Neural progenitor cell (in vitro differentiated cells): ENCODE measurements around the gene LUZP4. TPM values are rescaled to one million over a fixed set of nuclear protein-coding genes. Genes with fewer than 3 reads are reported as not detected.

Experiments
- DNase-seq: peaks from one replicate; pipeline ENCODE4 v3.0.0-alpha.2; 2016; ENCODE audit warnings: low spot score
- H2AFZ ChIP-seq: fragments of 200-600 bp; sonication (generic); replicated peaks from 2 replicates; pipeline ENCODE4 v1.6.1; 2016; ENCODE audit warnings: antibody characterized with exemption
- H3F3A ChIP-seq: fragments of 200-600 bp; sonication (generic); 2 replicates; pipeline ENCODE4 v1.6.1; 2016; ENCODE audit warnings: antibody characterized with exemption, low read depth
- H3K27ac ChIP-seq: fragments of 200-600 bp; sonication (generic); 2 replicates; pipeline ENCODE4 v1.5.1; 2016; ENCODE audit warnings: mild to moderate bottlenecking
- H3K27me3 ChIP-seq: fragments of 200-600 bp; sonication (generic); 2 replicates; pipeline ENCODE4 v1.6.1; 2016; ENCODE audit warnings: mild to moderate bottlenecking, moderate library complexity
- H3K36me3 ChIP-seq: fragments of 200-600 bp; sonication (generic); 2 replicates; pipeline ENCODE4 v1.5.1; 2016
- H3K4me1 ChIP-seq: fragments of 200-600 bp; sonication (generic); 2 replicates; pipeline ENCODE4 v1.6.1; 2016; ENCODE audit warnings: mixed run types
- H3K4me2 ChIP-seq: fragments of 200-600 bp; sonication (generic); 2 replicates; pipeline ENCODE4 v1.6.1; 2016
- H3K4me3 ChIP-seq: fragments of 200-600 bp; sonication (generic); 2 replicates; pipeline ENCODE4 v1.5.1; 2016
- H3K79me2 ChIP-seq: fragments of 200-600 bp; sonication (generic); 2 replicates; pipeline ENCODE4 v1.6.1; 2016; ENCODE audit warnings: low read depth
- H3K9ac ChIP-seq: fragments of 200-600 bp; sonication (generic); 2 replicates; pipeline ENCODE4 v1.6.1; 2016
- H3K9me3 ChIP-seq: fragments of 200-600 bp; sonication (generic); 2 replicates; pipeline ENCODE4 v1.5.1; 2016; ENCODE audit warnings: low read depth
- H4K20me1 ChIP-seq: fragments of 200-600 bp; sonication (generic); 2 replicates; pipeline ENCODE4 v1.6.1; 2016; ENCODE audit warnings: low read depth
- H3K27ac Mint-ChIP-seq: 3 replicates; pipeline ENCODE4 v1.8.0; 2021; ENCODE audit warnings: mixed read lengths
- H3K27me3 Mint-ChIP-seq: 2 replicates; pipeline ENCODE4 v1.8.0; 2022; ENCODE audit warnings: low read depth, mild to moderate bottlenecking, inconsistent platforms, moderate library complexity, mixed read lengths; ENCODE audit not compliant: insufficient read depth
- H3K36me3 Mint-ChIP-seq: 3 replicates; pipeline ENCODE4 v1.8.0; 2021; ENCODE audit warnings: mixed read lengths
- H3K4me1 Mint-ChIP-seq: 3 replicates; pipeline ENCODE4 v1.8.0; 2021; ENCODE audit warnings: mixed read lengths
- H3K4me3 Mint-ChIP-seq: 3 replicates; pipeline ENCODE4 v1.8.0; 2021; ENCODE audit warnings: mild to moderate bottlenecking, moderate library complexity, mixed read lengths
- H3K9me3 Mint-ChIP-seq: 3 replicates; pipeline ENCODE4 v1.8.0; 2020; ENCODE audit warnings: mixed read lengths
- CTCF ChIP-seq: fragments of 200-600 bp; sonication (generic); IDR thresholded peaks from 2 replicates; pipeline ENCODE4 v1.5.1; 2017; ENCODE audit warnings: antibody characterized with exemption, mild to moderate bottlenecking
- EZH2 ChIP-seq: fragments of 200-600 bp; sonication (generic); IDR thresholded peaks from 2 replicates; pipeline ENCODE4 v1.6.1; 2017; ENCODE audit warnings: antibody characterized with exemption, mild to moderate bottlenecking, moderate library complexity
- EZH2phosphoT487 ChIP-seq: fragments of 200-600 bp; sonication (generic); IDR thresholded peaks from 2 replicates; pipeline ENCODE4 v1.6.1; 2017; ENCODE audit warnings: antibody characterized with exemption
- total RNA-seq: library from RNA; depleted of rRNA; stranded (reverse); fragments of >200 nt; gene quantifications from 2 replicates; pipeline ENCODE4 v1.2.3, GENCODE V29; 2015; ENCODE audit warnings: low replicate concordance

LUZP4 gene
- total RNA-seq, 1 donor from 2014 or later = not detected

DNA sequence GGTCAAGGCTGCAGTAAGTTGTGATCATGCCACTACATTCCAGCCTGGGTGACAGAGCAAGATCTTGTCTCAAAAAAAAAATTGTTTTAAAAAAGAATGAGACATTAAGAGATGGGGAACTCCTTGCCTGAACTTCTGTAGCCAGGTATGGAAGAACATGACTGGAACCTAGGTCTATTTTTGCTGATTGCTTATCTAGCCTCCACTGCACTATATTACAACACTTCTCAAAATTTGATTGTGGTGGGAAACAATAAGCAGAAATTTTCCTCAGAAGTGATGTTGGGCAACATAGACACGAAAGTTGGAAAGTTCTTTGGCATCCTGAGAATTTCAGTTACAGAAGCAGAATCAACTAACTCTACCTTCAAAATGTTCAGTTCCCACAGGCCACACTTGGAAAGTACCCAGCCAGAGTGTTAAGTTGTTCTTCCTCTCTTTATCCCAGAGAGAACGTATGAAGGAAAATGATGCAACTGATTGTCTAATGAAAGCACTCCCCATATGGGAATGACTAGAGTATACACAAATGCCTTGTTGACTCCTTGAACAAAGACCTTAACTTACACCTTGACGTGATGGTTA is 50.0 kb downstream of the LUZP4 start:
- peaks cover 10% of the 10 kb centered on the region for H3F3A ChIP-seq
- no peak overlapping the region for H3K9ac ChIP-seq
- DNase-seq = no peak
- no peak overlapping the region for H3K27ac Mint-ChIP-seq
- no peaks in the 10 kb centered on the region for H3K27me3 ChIP-seq
- peaks cover 8% of the 10 kb centered on the region for H3K4me1 ChIP-seq
- no peak overlapping the region for H2AFZ ChIP-seq
- peaks cover 3% of the 10 kb centered on the region for H3K27me3 Mint-ChIP-seq
- TF ChIP-seq EZH2phosphoT487 = no peak
- no peak for TF ChIP-seq CTCF
- no peak for TF ChIP-seq EZH2
- no peak overlapping the region for H3K4me2 ChIP-seq
- H3K4me1 Mint-ChIP-seq = peaks cover 6% of the 10 kb centered on the region
- no peaks in the 10 kb centered on the region for H3K79me2 ChIP-seq
- H3K36me3 Mint-ChIP-seq = no peaks in the 10 kb centered on the region
- no peaks in the 10 kb centered on the region for H3K9me3 ChIP-seq
- H3K4me3 Mint-ChIP-seq = no peak overlapping the region
- H3K27ac ChIP-seq = no peak overlapping the region
- no peaks in the 10 kb centered on the region for H4K20me1 ChIP-seq
- H3K4me3 ChIP-seq = no peak overlapping the region
- no peaks in the 10 kb centered on the region for H3K36me3 ChIP-seq
- H3K9me3 Mint-ChIP-seq = peaks cover 2% of the 10 kb centered on the region

GRCh38 chrX:115341421-115341820 is 51.9 kb downstream of the LUZP4 start:
- Mint-ChIP-seq H3K4me3 (no peak overlapping the region), H3K9me3 (peaks cover 4% of the 10 kb centered on the region), H3K27ac (no peak overlapping the region), H3K36me3 (no peaks in the 10 kb centered on the region), H3K4me1 (peaks cover 23% of the 10 kb centered on the region), H3K27me3 (peaks cover 3% of the 10 kb centered on the region)
- Histone ChIP-seq H3K4me2 (no peak overlapping the region), H4K20me1 (no peaks in the 10 kb centered on the region), H3K27ac (no peak overlapping the region), H3K4me3 (no peak overlapping the region), H2AFZ (peak overlapping the region; percentile 43), H3K79me2 (no peaks in the 10 kb centered on the region), H3K9me3 (no peaks in the 10 kb centered on the region), H3K9ac (no peak overlapping the region), H3K27me3 (no peaks in the 10 kb centered on the region), H3K36me3 (no peaks in the 10 kb centered on the region), H3K4me1 (peaks cover 24% of the 10 kb centered on the region), H3F3A (peaks cover 28% of the 10 kb centered on the region)
- TF ChIP-seq EZH2phosphoT487 (no peak), EZH2 (no peak), CTCF (no peak)
- no peak for DNase-seq

GRCh38 chrX:115344885-115345614 is 55.5 kb downstream of the LUZP4 start:
- Mint-ChIP-seq H3K9me3 (peaks cover 18% of the 10 kb centered on the region), H3K4me3 (no peak overlapping the region), H3K27me3 (peaks cover 3% of the 10 kb centered on the region), H3K36me3 (peaks cover 6% of the 10 kb centered on the region), H3K4me1 (peaks cover 26% of the 10 kb centered on the region), H3K27ac (peak overlapping the region; percentile 96)
- no peaks in the 10 kb centered on the region for H3K79me2 ChIP-seq
- no peak overlapping the region for H3K9ac ChIP-seq
- no peaks in the 10 kb centered on the region for H3K27me3 ChIP-seq
- H3K36me3 ChIP-seq = no peaks in the 10 kb centered on the region
- DNase-seq = peak; percentile 86
- H3K4me3 ChIP-seq = no peak overlapping the region
- no peaks in the 10 kb centered on the region for H3K9me3 ChIP-seq
- H2AFZ ChIP-seq = no peak overlapping the region
- H3K4me2 ChIP-seq = peak overlapping the region; percentile 65
- peaks cover 24% of the 10 kb centered on the region for H3K4me1 ChIP-seq
- no peak for TF ChIP-seq CTCF
- TF ChIP-seq EZH2phosphoT487 = peak; percentile 61
- no peaks in the 10 kb centered on the region for H4K20me1 ChIP-seq
- H3K27ac ChIP-seq = peak overlapping the region; percentile 63
- peaks cover 28% of the 10 kb centered on the region for H3F3A ChIP-seq
